A549 (cell line): Measurements from ENCODE around the gene GLIPR2. TPM values are rescaled to one million over a fixed set of nuclear protein-coding genes. Genes with fewer than 3 reads are reported as not detected.

Experiments used
- ATAC-seq, 2 experiments: fragments of 200-7000 bp in 1 of 2; fragments of >200 bp in 1 of 2; cut with Nextera tagmentation in 1 of 2; cut with Tn5 transposase in 1 of 2; 3 replicates each; pipeline versions ENCODE4 v1.8.0 to v1.9.1; 2018 to 2020; ENCODE audit warnings: mild to moderate bottlenecking in 1 of 2, moderate library complexity in 1 of 2
- CTCF ChIA-PET: fragments of 300-600 bp; sonication (Branson Sonifier 250); formaldehyde crosslinking; extraction: SDS; loops from one replicate; lab custom pipeline; 2021; ENCODE audit warnings: antibody characterized with exemption, inconsistent platforms; lab: Yijun Ruan, JAX
- POLR2A ChIA-PET: fragments of 350-600 bp; formaldehyde crosslinking; extraction: SDS; loops from one replicate; lab custom pipeline; 2021; ENCODE audit warnings: antibody characterized with exemption, inconsistent platforms; lab: Yijun Ruan, JAX
- DNase-seq, 2 experiments: peaks; one replicate each; pipeline versions ENCODE4 v3.0.0 to v3.0.0-alpha.2; 2011 to 2016; ENCODE audit warnings: low read depth in 1 of 2, low spot score in 1 of 2
- FAIRE-seq: peaks from 2 replicates; lab custom pipeline; 2011; peaks lifted over from hg19 to GRCh38; lab: Jason Lieb, UNC
- H3K27ac ChIP-seq, 2 experiments: fragments of >200 bp; sonication (Bioruptor Twin); formaldehyde crosslinking; 3 replicates each; pipeline ENCODE4 v1.5.1; 2016 to 2017
- H3K4me1 ChIP-seq: fragments of >200 bp; sonication (Bioruptor Twin); formaldehyde crosslinking; 3 replicates; pipeline ENCODE4 v1.6.1; 2016
- H3K4me2 ChIP-seq: fragments of >200 bp; sonication (Bioruptor Twin); formaldehyde crosslinking; 3 replicates; pipeline ENCODE4 v1.6.1; 2016
- H3K4me3 ChIP-seq: fragments of >200 bp; sonication (Bioruptor Twin); formaldehyde crosslinking; 3 replicates; pipeline ENCODE4 v1.5.1; 2016
- H3K9me3 ChIP-seq: fragments of >200 bp; sonication (Bioruptor Twin); formaldehyde crosslinking; 3 replicates; pipeline ENCODE4 v1.6.1; 2016
- CHD2 ChIP-seq: fragments of 150-350 bp; IDR thresholded peaks from 2 replicates; pipeline ENCODE4 v1.6.1; 2014; ENCODE audit warnings: low read length; ENCODE audit not compliant: partially characterized antibody
- CHD4 ChIP-seq: fragments of 200-600 bp; sonication (generic); IDR thresholded peaks from 2 replicates; pipeline ENCODE4 v1.6.1; 2016; ENCODE audit warnings: antibody characterized with exemption, mild to moderate bottlenecking, borderline replicate concordance
- EHMT2 ChIP-seq: fragments of 200-600 bp; sonication (generic); IDR thresholded peaks from 2 replicates; pipeline ENCODE4 v1.6.1; 2016; ENCODE audit warnings: antibody characterized with exemption, low read depth, mild to moderate bottlenecking, moderate library complexity
- FOSL2 ChIP-seq, 2 experiments: fragments of 450-650 bp in 1 of 2; fragments of >200 bp in 1 of 2; sonication (Bioruptor Twin) in 1 of 2; formaldehyde crosslinking; IDR thresholded peaks; 2 replicates each; pipeline versions ENCODE4 v1.5.0 to v1.6.1; 2016 to 2020; ENCODE audit warnings: mild to moderate bottlenecking in 1 of 2, moderate library complexity in 1 of 2
- HEYL ChIP-seq: fragments of 250-450 bp; sonication (Bioruptor Pico); IDR thresholded peaks from 2 replicates; pipeline ENCODE4 v1.8.0; 2021; ENCODE audit warnings: mild to moderate bottlenecking, moderate library complexity
- HOXA7 ChIP-seq: fragments of 250-450 bp; sonication (Bioruptor Pico); IDR thresholded peaks from 2 replicates; pipeline ENCODE4 v1.5.0; 2020; ENCODE audit warnings: mild to moderate bottlenecking, moderate library complexity
- MAFK ChIP-seq: fragments of 450-650 bp; IDR thresholded peaks from 2 replicates; pipeline ENCODE4 v1.6.1; 2014; ENCODE audit not compliant: partially characterized antibody
- MAZ ChIP-seq: fragments of 150-350 bp; IDR thresholded peaks from 2 replicates; pipeline ENCODE4 v1.6.1; 2014; ENCODE audit warnings: antibody characterized with exemption, low read depth, low read length, borderline replicate concordance
- NR3C1 ChIP-seq: fragments of >200 bp; sonication (Bioruptor Twin); formaldehyde crosslinking; IDR thresholded peaks from 3 replicates; pipeline ENCODE4 v1.6.1; 2017
- POLR2A ChIP-seq: IDR thresholded peaks from 2 replicates; pipeline ENCODE4 v1.6.1; 2012; ENCODE audit warnings: mild to moderate bottlenecking, low read length
- RAD21 ChIP-seq, 2 experiments: fragments of >200 bp in 1 of 2; sonication (Bioruptor Twin) in 1 of 2; formaldehyde crosslinking in 1 of 2; IDR thresholded peaks in 1 of 2; conservative IDR thresholded peaks in 1 of 2; 2 replicates in 1 of 2; 3 replicates in 1 of 2; pipeline ENCODE4 v1.6.1; 2012 to 2018; ENCODE audit warnings: inconsistent platforms in 1 of 2
- RFX5 ChIP-seq: fragments of 450-650 bp; IDR thresholded peaks from 2 replicates; pipeline ENCODE4 v1.7.1; 2014; ENCODE audit warnings: antibody characterized with exemption, mild to moderate bottlenecking, moderate library complexity
- ZFP36 ChIP-seq: fragments of 450-650 bp; IDR thresholded peaks from 2 replicates; pipeline ENCODE4 v1.6.1; 2014; ENCODE audit warnings: borderline replicate concordance; ENCODE audit not compliant: partially characterized antibody
- ZNF302 ChIP-seq: fragments of 250-450 bp; sonication (Bioruptor Pico); IDR thresholded peaks from 2 replicates; pipeline ENCODE4 v1.9.0; 2021; ENCODE audit warnings: inconsistent platforms, mild to moderate bottlenecking, moderate library complexity
- WGBS: methylation state at CpG from one replicate; pipeline ENCODE4 v1.1.6; 2017; ENCODE audit errors: missing lambda C conversion rate; 5-methylcytosine and 5-hydroxymethylcytosine counted together
- polyA plus RNA-seq, 4 experiments: library from polyadenylated mRNA; depleted of rRNA in 3 of 4; stranded (reverse); fragments of >200 nt; fragmentation: RNase III in 1 of 4; extraction: RNeasy Plus Mini Kit Qiagen cat#74134 plus additional on column Dnase treatment in 1 of 4; gene quantifications; 2 replicates in 3 of 4; 3 replicates in 1 of 4; pipeline ENCODE4 v1.2.3, GENCODE V29; 2011 to 2017
- TF ChIP-seq, protein P1 (sequence below): fragments of 200-600 bp; sonication (generic); IDR thresholded peaks from 2 replicates; pipeline ENCODE4 v1.6.1; 2016; ENCODE audit warnings: antibody characterized with exemption, mild to moderate bottlenecking, moderate library complexity
- TF ChIP-seq, protein P2 (sequence below): IDR thresholded peaks from 2 replicates; pipeline ENCODE4 v1.6.1; 2012
- TF ChIP-seq, protein P3 (sequence below): IDR thresholded peaks from 2 replicates; pipeline ENCODE4 v1.6.1; 2012; ENCODE audit warnings: low read depth, borderline replicate concordance
- TF ChIP-seq, protein P4 (sequence below): fragments of >200 bp; sonication (Bioruptor Twin); formaldehyde crosslinking; IDR thresholded peaks from 2 replicates; pipeline ENCODE4 v1.6.1; 2016

Gene GLIPR2
- polyA plus RNA-seq, 2 of the 4 experiments (the other 2 are of a cell fraction) = 9.0 to 16.0 TPM

DNA sequence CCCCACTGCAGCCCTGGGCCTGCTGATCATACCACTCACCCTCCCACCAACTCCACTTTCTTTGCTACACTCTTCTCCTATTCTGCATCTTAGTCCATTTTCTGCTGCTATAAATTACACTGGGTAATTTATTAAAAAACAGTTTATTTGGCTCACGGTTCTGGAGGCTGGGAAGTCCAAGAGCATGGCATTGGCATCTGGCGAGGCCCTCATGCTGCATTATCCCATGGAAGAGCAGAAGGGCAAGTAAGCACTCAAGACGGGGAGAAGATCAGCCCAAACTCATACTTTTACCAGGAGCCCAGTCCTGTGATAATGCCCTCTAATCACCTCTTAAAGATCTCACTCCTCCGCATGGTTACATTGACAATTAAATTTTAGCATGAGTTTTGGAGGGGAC is 9.4 kb downstream of the GLIPR2 start (continued):
- TF ChIP-seq, protein P1, sequence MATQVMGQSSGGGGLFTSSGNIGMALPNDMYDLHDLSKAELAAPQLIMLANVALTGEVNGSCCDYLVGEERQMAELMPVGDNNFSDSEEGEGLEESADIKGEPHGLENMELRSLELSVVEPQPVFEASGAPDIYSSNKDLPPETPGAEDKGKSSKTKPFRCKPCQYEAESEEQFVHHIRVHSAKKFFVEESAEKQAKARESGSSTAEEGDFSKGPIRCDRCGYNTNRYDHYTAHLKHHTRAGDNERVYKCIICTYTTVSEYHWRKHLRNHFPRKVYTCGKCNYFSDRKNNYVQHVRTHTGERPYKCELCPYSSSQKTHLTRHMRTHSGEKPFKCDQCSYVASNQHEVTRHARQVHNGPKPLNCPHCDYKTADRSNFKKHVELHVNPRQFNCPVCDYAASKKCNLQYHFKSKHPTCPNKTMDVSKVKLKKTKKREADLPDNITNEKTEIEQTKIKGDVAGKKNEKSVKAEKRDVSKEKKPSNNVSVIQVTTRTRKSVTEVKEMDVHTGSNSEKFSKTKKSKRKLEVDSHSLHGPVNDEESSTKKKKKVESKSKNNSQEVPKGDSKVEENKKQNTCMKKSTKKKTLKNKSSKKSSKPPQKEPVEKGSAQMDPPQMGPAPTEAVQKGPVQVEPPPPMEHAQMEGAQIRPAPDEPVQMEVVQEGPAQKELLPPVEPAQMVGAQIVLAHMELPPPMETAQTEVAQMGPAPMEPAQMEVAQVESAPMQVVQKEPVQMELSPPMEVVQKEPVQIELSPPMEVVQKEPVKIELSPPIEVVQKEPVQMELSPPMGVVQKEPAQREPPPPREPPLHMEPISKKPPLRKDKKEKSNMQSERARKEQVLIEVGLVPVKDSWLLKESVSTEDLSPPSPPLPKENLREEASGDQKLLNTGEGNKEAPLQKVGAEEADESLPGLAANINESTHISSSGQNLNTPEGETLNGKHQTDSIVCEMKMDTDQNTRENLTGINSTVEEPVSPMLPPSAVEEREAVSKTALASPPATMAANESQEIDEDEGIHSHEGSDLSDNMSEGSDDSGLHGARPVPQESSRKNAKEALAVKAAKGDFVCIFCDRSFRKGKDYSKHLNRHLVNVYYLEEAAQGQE = no peak
- TF ChIP-seq RFX5 (no peak), ZFP36 (no peak), FOSL2 (IDR thresholded peaks at IDR 0.05) (no peak), FOSL2 (CRISPR knock-in tag; IDR thresholded peaks at IDR 0.05) (no peak), NR3C1 (no peak), CHD2 (no peak)
- TF ChIP-seq, protein P2, sequence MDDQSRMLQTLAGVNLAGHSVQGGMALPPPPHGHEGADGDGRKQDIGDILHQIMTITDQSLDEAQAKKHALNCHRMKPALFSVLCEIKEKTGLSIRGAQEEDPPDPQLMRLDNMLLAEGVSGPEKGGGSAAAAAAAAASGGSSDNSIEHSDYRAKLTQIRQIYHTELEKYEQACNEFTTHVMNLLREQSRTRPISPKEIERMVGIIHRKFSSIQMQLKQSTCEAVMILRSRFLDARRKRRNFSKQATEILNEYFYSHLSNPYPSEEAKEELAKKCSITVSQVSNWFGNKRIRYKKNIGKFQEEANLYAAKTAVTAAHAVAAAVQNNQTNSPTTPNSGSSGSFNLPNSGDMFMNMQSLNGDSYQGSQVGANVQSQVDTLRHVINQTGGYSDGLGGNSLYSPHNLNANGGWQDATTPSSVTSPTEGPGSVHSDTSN = no peak
- TF ChIP-seq, all 56 proteins: peak for 0

- DNase-seq (no peak), ATAC-seq (no peak), FAIRE-seq (no peak)
- TF ChIP-seq HOXA7 (CRISPR knock-in tag) (no peak), EHMT2 (no peak), CHD4 (no peak), MAZ (no peak), MAFK (no peak), POLR2A (no peak), ZNF302 (CRISPR knock-in tag) (no peak), HEYL (no peak), RAD21 (conservative IDR thresholded peaks at IDR 0.05 in 1 of 2, IDR thresholded peaks at IDR 0.05 in 1 of 2) (no peak), FOSL2 (IDR thresholded peaks at IDR 0.05) (no peak), FOSL2 (CRISPR knock-in tag; IDR thresholded peaks at IDR 0.05) (no peak)
- TF ChIP-seq, protein P3, sequence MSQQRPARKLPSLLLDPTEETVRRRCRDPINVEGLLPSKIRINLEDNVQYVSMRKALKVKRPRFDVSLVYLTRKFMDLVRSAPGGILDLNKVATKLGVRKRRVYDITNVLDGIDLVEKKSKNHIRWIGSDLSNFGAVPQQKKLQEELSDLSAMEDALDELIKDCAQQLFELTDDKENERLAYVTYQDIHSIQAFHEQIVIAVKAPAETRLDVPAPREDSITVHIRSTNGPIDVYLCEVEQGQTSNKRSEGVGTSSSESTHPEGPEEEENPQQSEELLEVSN = no peak
- TF ChIP-seq, protein P4, sequence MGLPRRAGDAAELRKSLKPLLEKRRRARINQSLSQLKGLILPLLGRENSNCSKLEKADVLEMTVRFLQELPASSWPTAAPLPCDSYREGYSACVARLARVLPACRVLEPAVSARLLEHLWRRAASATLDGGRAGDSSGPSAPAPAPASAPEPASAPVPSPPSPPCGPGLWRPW = no peak
- POLR2A ChIA-PET = no interaction called here
- H3K27ac ChIP-seq = no peak overlapping the region
- no peak overlapping the region for H3K4me2 ChIP-seq
- CTCF ChIA-PET = interaction anchor here (0.9 to 3.7 kb wide), 3 partner anchors 10 to 43 kb away, joined by 3 to 36 read pairs (median 3); partner anchors contain the start of gene GLIPR2
- peaks cover 12% of the 10 kb centered on the region; the same call in 2 of the 3 replicates for H3K9me3 ChIP-seq
- no peak overlapping the region for H3K4me3 ChIP-seq
- WGBS = 86% methylated on average over 10 of the region's 10 CpGs
- peaks cover 26% of the 10 kb centered on the region for H3K4me1 ChIP-seq
Observed at GRCh38 chr9:36146651-36147050, 10.1 kb downstream of the GLIPR2 start.
